HCT116 (cell line): ENCODE results near the gene PKN2. TPM values are rescaled to one million over a fixed set of nuclear protein-coding genes. Genes with fewer than 3 reads are reported as not detected.

Source experiments
- ATAC-seq: fragments of 200-7000 bp; cut with Tn5 transposase; 2 replicates; pipeline ENCODE4 v1.9.1; 2020; ENCODE audit warnings: mild to moderate bottlenecking, moderate library complexity
- BruUV-seq: library from RNA; stranded (reverse); fragments of 400-500 nt; replicated peaks from 2 replicates; lab custom pipeline; 2021; lab: Mats Ljungman, UMichigan
- CTCF ChIA-PET: fragments of 300-600 bp; sonication (Branson Sonifier 250); formaldehyde crosslinking; loops from one replicate; lab custom pipeline; 2021; ENCODE audit warnings: antibody characterized with exemption; lab: Charles Lee
- POLR2A ChIA-PET: fragments of 300-600, 350-600 bp; sonication (Branson Sonifier 250); formaldehyde crosslinking; loops from one replicate; lab custom pipeline; 2021; ENCODE audit warnings: antibody characterized with exemption; lab: Charles Lee
- RAD21 ChIA-PET, 2 experiments: fragments of 300-600 bp; sonication (Branson Sonifier 250); formaldehyde crosslinking; loops; one replicate each; lab custom pipeline; 2023; ENCODE audit warnings: low total read pairs in 2 of 2; ENCODE audit not compliant: uncharacterized antibody in 2 of 2, unreplicated experiment in 2 of 2, low non-redundant PET in 1 of 2; lab: Charles Lee
- DNase-seq: peaks from one replicate; pipeline ENCODE4 v3.0.0-alpha.2; 2010; ENCODE audit warnings: low read depth, low spot score
- H2AFZ ChIP-seq: fragments of 200-600 bp; shearing (Covaris generic), sonication (generic); 2 replicates; pipeline ENCODE4 v1.6.1; 2017; ENCODE audit warnings: low read depth, mixed run types, mixed read lengths, antibody characterized with exemption, low read length; ENCODE audit not compliant: poor library complexity, severe bottlenecking
- H3K27ac ChIP-seq: 2 replicates; pipeline ENCODE4 v1.5.1; 2012; ENCODE audit warnings: low read depth, low read length
- H3K27me3 ChIP-seq: fragments of 200-600 bp; sonication (generic); 2 replicates; pipeline ENCODE4 v1.6.1; 2016; ENCODE audit warnings: mixed run types, low read length, mixed read lengths; ENCODE audit not compliant: insufficient read depth
- H3K36me3 ChIP-seq, 2 experiments: fragments of 200-500 bp in 1 of 2; fragments of 200-600 bp in 1 of 2; sonication (Bioruptor generic) in 1 of 2; sonication (generic) in 1 of 2; 2 replicates each; pipeline versions ENCODE4 v1.5.1 to v1.6.1; 2014 to 2016; ENCODE audit warnings: low read length in 2 of 2, inconsistent platforms in 1 of 2, mixed read lengths in 1 of 2, mixed run types in 1 of 2; ENCODE audit not compliant: insufficient read depth in 2 of 2, control insufficient read depth in 1 of 2
- H3K4me1 ChIP-seq, 2 experiments: fragments of 200-600 bp in 1 of 2; sonication (generic) in 1 of 2; 2 replicates each; pipeline versions ENCODE4 v1.5.1 to v1.6.1; 2012 to 2017; ENCODE audit warnings: low read length in 2 of 2, inconsistent platforms in 1 of 2, mild to moderate bottlenecking in 1 of 2, mixed read lengths in 1 of 2, mixed run types in 1 of 2, moderate library complexity in 1 of 2; ENCODE audit not compliant: insufficient read depth in 2 of 2, control insufficient read depth in 1 of 2
- H3K4me2 ChIP-seq: fragments of 200-600 bp; sonication (generic); 2 replicates; pipeline ENCODE4 v1.6.1; 2017; ENCODE audit warnings: mixed run types, low read length, mixed read lengths
- H3K4me3 ChIP-seq, 2 experiments: fragments of 200-600 bp in 1 of 2; sonication (generic) in 1 of 2; replicated peaks in 1 of 2; 2 replicates each; pipeline ENCODE4 v1.5.1; 2011 to 2016; ENCODE audit warnings: low read length in 2 of 2, control low read depth in 1 of 2, low read depth in 1 of 2, mild to moderate bottlenecking in 1 of 2, mixed read lengths in 1 of 2, mixed run types in 1 of 2
- H3K79me2 ChIP-seq: fragments of 200-600 bp; sonication (generic); 2 replicates; pipeline ENCODE4 v1.6.1; 2017; ENCODE audit warnings: mild to moderate bottlenecking, mixed run types, low read length, moderate library complexity, mixed read lengths; ENCODE audit not compliant: insufficient read depth
- H3K9ac ChIP-seq: fragments of 200-600 bp; sonication (generic); 2 replicates; pipeline ENCODE4 v1.6.1; 2016; ENCODE audit warnings: low read length, mixed read lengths
- H3K9me2 ChIP-seq: fragments of 200-600 bp; sonication (generic), shearing (Covaris generic); 2 replicates; pipeline ENCODE4 v1.6.1; 2017; ENCODE audit warnings: mixed run types, mild to moderate bottlenecking, moderate library complexity; ENCODE audit not compliant: insufficient read depth
- H3K9me3 ChIP-seq, 2 experiments: fragments of 200-500 bp in 1 of 2; fragments of 200-600 bp in 1 of 2; sonication (Bioruptor generic) in 1 of 2; sonication (generic) in 1 of 2; 2 replicates each; pipeline ENCODE4 v1.6.1; 2014 to 2017; ENCODE audit warnings: low read length in 2 of 2, mixed read lengths in 2 of 2, inconsistent platforms in 1 of 2, low read depth in 1 of 2, mild to moderate bottlenecking in 1 of 2, mixed run types in 1 of 2, moderate library complexity in 1 of 2; ENCODE audit not compliant: control insufficient read depth in 1 of 2, insufficient read depth in 1 of 2
- H4K20me1 ChIP-seq: fragments of 200-600 bp; sonication (generic), shearing (Covaris generic); 2 replicates; pipeline ENCODE4 v1.6.1; 2017; ENCODE audit warnings: mixed run types, mild to moderate bottlenecking, moderate library complexity; ENCODE audit not compliant: insufficient read depth
- POLR2AphosphoS5 ChIP-seq: IDR thresholded peaks from 2 replicates; pipeline ENCODE4 v1.6.1; 2011; ENCODE audit warnings: mild to moderate bottlenecking, low read depth, low read length, moderate library complexity
- REST ChIP-seq: IDR thresholded peaks from 2 replicates; pipeline ENCODE4 v1.6.1; 2012; ENCODE audit warnings: low read depth
- ZNF274 ChIP-seq: fragments of 200-500 bp; sonication (Bioruptor generic); IDR thresholded peaks from 2 replicates; pipeline ENCODE4 v1.6.1; 2014; ENCODE audit warnings: mild to moderate bottlenecking, low read depth, low read length, inconsistent platforms
- intact Hi-C: fragments of 100-400 bp; cut with micrococcal nuclease; formaldehyde crosslinking; loops from 2 replicates; pipeline ENCODE4 v1.10.0; 2022
- total RNA-seq: library from RNA; stranded (reverse); gene quantifications from one replicate; pipeline ENCODE4 v1.2.1, GENCODE V29; 2021; ENCODE audit not compliant: unreplicated experiment

Gene PKN2
- total RNA-seq, 1 experiment from 2014 or later, result 44.3 TPM

GRCh38 chr1:88730995-88731394 lies 46.9 kb downstream of the PKN2 start:
- no peak overlapping the region for H3K4me2 ChIP-seq

GRCh38 chr1:88731475-88732269 lies 47.6 kb downstream of the PKN2 start:
- Histone ChIP-seq H3K27ac (no peak overlapping the region), H3K27me3 (no peaks in the 10 kb centered on the region), H3K36me3 (no peaks in the 10 kb centered on the region), H3K4me2 (no peak overlapping the region), H3K4me1 (no peaks in the 10 kb centered on the region; a peak in 1 of 4 replicates), H4K20me1 (no peaks in the 10 kb centered on the region)
- BruUV-seq, result no TSS peak
- DNase-seq, result no peak
- TF ChIP-seq REST, result no peak
- TF ChIP-seq, all 23 proteins: peak for 0
- RAD21 ChIA-PET, result no interaction called here
- POLR2A ChIA-PET, result no interaction called here
- peaks cover 89% of the 10 kb centered on the region for H3K79me2 ChIP-seq
- intact Hi-C loops, result no loop called here
- H3K4me3 ChIP-seq, result no peak overlapping the region
- CTCF ChIA-PET, result no interaction called here
- H3K9me3 ChIP-seq, result no peaks in the 10 kb centered on the region
- no peak overlapping the region for H3K9ac ChIP-seq
- no peak overlapping the region for H2AFZ ChIP-seq
- no peaks in the 10 kb centered on the region for H3K9me2 ChIP-seq
- no peak for ATAC-seq

More at GRCh38 chr1:88730995-88731394, 46.9 kb downstream of the PKN2 start:
- ChIA-PET RAD21 (no interaction called here), CTCF (no interaction called here)
- Histone ChIP-seq H3K4me1 (no peaks in the 10 kb centered on the region; a peak in 1 of 4 replicates), H2AFZ (no peak overlapping the region), H3K9me3 (no peaks in the 10 kb centered on the region), H3K36me3 (no peaks in the 10 kb centered on the region), H3K9me2 (no peaks in the 10 kb centered on the region), H3K9ac (no peak overlapping the region), H3K27me3 (no peaks in the 10 kb centered on the region), H3K27ac (no peak overlapping the region)
- no peak for DNase-seq
- intact Hi-C loops, result no loop called here
- no peak for TF ChIP-seq POLR2AphosphoS5
- TF ChIP-seq ZNF274, result no peak
- TF ChIP-seq, all 23 proteins: peak for 0
- peaks cover 89% of the 10 kb centered on the region for H3K79me2 ChIP-seq
- H4K20me1 ChIP-seq, result no peaks in the 10 kb centered on the region
- no peak for ATAC-seq
- no peak overlapping the region for H3K4me3 ChIP-seq
- no TSS peak for BruUV-seq
- POLR2A ChIA-PET, result no interaction called here
